GM12865 (cell line): Measurements from ENCODE around the gene PARPBP.
"Not testable (repeated sequence)": the region's sequence is repeated elsewhere in the genome, so short reads cannot be mapped to it uniquely, and the experiment has no call there.

Experiments
- DNase-seq: peaks from one replicate; pipeline ENCODE4 v3.0.0; 2010; ENCODE audit warnings: low read depth
- H3K4me3 ChIP-seq: 2 replicates; pipeline ENCODE4 v1.5.1; 2011; ENCODE audit warnings: mild to moderate bottlenecking, low read depth, low read length, control low read depth
- TF ChIP-seq, protein P1 (sequence below): IDR thresholded peaks from 2 replicates; pipeline ENCODE4 v1.5.1; 2011; ENCODE audit warnings: low read length, control low read depth, low read depth, inconsistent platforms; ENCODE audit not compliant: insufficient read depth; ENCODE audit errors: missing control alignments

Gene PARPBP

DNA sequence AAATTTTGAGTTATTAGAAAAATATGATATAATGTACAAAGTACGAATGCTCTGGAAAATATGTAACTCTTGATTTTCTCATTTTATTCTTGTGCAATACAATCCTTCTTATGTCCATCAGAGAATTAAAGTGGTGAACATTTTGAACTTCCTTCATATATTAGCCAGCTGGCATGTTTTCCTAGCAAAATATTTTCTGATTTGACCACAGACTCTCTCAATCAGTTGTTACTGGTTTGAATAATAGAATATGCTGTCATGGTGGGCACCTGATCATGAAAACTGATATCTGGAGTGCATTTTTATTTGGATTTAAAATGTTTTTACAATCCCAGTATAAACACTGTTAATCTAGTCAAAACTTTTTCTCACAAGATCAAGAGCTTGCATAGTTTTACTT, 24.2 kb downstream of the PARPBP start:
- TF ChIP-seq, protein P1, sequence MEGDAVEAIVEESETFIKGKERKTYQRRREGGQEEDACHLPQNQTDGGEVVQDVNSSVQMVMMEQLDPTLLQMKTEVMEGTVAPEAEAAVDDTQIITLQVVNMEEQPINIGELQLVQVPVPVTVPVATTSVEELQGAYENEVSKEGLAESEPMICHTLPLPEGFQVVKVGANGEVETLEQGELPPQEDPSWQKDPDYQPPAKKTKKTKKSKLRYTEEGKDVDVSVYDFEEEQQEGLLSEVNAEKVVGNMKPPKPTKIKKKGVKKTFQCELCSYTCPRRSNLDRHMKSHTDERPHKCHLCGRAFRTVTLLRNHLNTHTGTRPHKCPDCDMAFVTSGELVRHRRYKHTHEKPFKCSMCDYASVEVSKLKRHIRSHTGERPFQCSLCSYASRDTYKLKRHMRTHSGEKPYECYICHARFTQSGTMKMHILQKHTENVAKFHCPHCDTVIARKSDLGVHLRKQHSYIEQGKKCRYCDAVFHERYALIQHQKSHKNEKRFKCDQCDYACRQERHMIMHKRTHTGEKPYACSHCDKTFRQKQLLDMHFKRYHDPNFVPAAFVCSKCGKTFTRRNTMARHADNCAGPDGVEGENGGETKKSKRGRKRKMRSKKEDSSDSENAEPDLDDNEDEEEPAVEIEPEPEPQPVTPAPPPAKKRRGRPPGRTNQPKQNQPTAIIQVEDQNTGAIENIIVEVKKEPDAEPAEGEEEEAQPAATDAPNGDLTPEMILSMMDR: no peak
- no peak for DNase-seq
- H3K4me3 ChIP-seq: no peak overlapping the region

DNA sequence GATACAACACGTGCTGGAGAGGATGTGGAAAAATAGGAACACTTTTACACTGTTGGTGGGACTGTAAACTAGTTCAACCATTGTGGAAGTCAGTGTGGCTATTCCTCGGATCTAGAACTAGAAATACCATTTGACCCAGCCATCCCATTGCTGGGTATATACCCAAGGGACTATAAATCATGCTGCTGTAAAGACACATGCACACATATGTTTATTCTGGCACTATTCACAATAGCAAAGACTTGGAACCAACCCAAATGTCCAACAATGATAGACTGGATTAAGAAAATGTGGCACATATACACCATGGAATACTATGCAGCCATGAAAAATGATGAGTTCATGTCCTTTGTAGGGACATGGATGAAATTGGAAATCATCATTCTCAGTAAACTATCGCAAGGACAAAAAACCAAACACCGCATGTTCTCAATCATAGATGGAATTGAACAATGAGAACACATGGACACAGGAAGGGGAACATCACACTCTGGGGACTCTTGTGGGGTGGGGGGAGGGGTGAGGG, 27.1 kb downstream of the PARPBP start:
- DNase-seq, H3K4me3 ChIP-seq: not testable (repeated sequence)

DNA sequence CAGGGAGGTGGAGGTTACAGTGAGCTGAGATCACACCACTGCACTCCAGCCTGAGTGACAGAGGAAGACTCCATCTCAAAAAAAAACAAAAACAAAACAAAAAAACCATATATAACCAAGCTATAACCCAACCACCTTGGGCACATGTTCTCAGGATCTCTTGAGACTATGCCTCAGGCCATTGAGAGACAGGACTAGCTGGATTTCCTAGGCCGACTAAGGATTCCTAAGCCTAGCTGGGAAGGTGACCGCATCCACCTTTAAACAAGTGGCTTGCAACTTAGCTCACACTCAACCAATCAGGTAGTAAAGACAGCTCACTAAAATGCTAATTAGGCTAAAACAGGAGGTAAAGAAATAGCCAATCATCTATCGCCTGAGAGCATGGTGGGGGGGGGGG, 35.2 kb downstream of the PARPBP start:
- H3K4me3 ChIP-seq, DNase-seq: not testable (repeated sequence)

DNA sequence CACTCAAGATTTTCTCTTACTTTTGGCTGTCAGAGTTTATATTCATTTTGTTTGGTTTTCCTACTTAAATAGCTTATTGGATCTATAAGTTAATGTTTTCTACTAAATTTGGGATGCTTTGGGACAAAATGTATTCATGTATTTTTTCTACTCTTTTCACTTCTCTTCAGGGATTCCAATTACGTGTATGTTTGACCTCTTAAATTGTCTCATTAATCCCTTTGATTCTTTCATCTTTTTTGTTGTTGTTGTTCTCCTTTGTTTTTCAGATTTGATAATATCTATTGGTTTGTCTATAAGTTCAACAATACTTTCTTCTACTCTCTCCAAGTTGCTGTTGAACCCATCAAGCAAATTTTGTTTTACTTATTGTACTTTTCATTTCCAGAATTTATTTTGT, 43.4 kb downstream of the PARPBP start:
- no peak overlapping the region for H3K4me3 ChIP-seq
- no peak for DNase-seq
- TF ChIP-seq, protein P1: no peak

DNA sequence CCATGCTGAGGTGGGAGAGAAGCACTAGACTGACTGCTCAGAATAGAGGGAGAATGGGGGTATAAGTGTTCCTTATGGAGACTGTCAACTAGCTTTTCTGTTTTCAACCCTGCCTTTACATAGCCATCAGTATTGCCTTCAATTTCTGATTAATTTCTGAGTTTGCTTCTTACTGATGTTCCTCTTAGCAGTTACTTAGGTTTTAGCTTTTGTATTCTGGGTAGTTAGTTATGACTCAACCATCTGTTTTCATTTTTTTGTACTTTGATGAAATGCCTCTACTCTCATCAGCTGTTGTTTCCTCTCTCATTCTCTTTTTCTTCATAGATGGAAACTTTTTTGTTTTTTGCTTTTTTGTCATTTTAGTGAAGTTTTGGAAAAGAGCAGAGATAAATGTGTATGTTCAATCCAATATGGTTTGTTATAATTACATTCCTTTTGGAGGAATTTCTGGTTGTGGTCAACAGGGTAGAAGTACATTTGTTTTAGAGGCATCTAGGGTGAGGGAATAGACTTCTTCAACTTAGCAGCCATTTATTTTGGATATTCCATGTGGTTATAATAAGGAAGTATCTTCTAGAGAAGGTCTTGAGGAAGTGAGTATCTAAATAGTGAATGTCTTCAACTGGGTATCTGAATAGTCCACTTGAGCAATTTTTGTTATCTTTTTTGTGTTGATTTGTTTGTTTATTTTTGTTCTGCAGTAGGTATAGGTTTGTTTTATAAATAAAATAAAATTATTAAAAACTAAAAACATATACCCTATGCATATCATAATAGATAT, 48.0 kb downstream of the PARPBP start:
- TF ChIP-seq, protein P1: no peak
- no peak overlapping the region for H3K4me3 ChIP-seq
- peak; percentile 28 for DNase-seq

DNA sequence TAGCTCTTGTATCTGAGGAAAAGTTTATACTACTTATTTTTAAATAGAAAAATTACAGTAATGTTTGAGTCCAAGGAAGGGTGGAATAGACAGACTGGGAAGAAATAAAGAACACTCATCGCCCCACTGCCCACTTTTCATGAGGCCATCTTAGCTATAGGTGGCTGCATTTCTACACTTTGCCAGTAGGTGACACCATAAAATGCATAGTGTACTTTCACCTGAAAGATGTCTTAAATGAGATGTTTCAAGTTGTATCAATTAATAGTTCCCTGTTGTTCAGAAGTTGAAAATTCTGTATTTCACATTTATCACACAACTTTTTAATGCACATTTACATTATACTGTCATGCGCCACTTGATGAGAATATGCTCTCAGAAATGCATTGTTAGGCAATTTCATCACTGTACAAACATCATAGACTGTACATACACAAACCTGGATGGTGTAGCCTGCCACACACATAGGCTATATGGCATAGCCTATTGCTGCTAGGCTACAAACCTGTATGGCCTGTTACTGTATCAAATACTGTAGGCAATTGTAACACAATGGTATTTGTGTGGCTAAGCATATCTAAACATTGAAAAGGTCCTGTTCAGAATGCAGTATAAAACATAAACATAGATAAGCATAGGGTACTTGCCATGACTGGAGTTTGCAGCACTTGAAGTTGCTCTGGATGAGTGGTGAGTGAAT, 50.1 kb downstream of the PARPBP start:
- TF ChIP-seq, protein P1: peak; percentile 68
- no peak overlapping the region for H3K4me3 ChIP-seq
- peak; percentile 59 for DNase-seq

DNA sequence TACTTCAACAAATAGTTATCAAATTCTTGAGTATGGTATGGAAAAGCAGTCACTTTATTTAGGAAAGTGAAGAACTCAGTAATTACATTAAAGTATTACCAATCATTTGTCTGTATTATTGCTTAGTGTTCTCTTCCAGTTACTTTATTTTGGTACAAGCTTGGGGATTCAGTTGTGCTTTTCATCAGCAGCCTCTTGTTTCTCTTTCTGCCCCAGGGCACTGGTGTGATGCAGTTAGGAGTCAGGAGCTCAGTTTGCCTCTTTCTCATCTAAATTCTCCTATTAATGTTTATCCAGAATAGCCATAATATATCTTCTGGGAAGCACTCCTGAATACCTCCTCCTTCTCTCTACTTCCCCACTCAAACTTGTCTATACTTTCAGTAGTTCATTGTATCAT, 52.0 kb downstream of the PARPBP start:
- DNase-seq: no peak
- H3K4me3 ChIP-seq: no peak overlapping the region
- TF ChIP-seq, protein P1: no peak
